LNCAP (cell line): ENCODE measurements around the gene PPP1R12B.

Experiments
- CTCF ChIP-seq: fragments of 450-650 bp; IDR thresholded peaks from 2 replicates; pipeline ENCODE4 v1.5.1; 2017; ENCODE audit warnings: mild to moderate bottlenecking

The PPP1R12B gene

GRCh38 chr1:202613571-202613970 lies 265.1 kb downstream of the PPP1R12B start:
- TF ChIP-seq CTCF, result no peak

- TF ChIP-seq CTCF, result peak; percentile 46; the same call in 1 of the 2 replicates
Measured at GRCh38 chr1:202614363-202615207, 266.1 kb downstream of the PPP1R12B start.

- no peak for TF ChIP-seq CTCF
Measured at GRCh38 chr1:202615501-202616354, 267.2 kb downstream of the PPP1R12B start.

GRCh38 chr1:202616355-202616915 lies 267.9 kb downstream of the PPP1R12B start:
- no peak for TF ChIP-seq CTCF

- no peak for TF ChIP-seq CTCF
Measured at GRCh38 chr1:202619505-202619904, 271.0 kb downstream of the PPP1R12B start.

GRCh38 chr1:202621446-202621845 lies 272.9 kb downstream of the PPP1R12B start:
- no peak for TF ChIP-seq CTCF

GRCh38 chr1:202622388-202622787 lies 273.9 kb downstream of the PPP1R12B start:
- TF ChIP-seq CTCF, result no peak
